Adrenal gland (tissue), 5 donors: Measurements from ENCODE around the gene MEAF6.

Source experiments
- CTCF ChIP-seq, 6 experiments: fragments of 450-650 bp in 4 of 6; fragments of 200-600 bp in 2 of 6; sonication (generic) in 1 of 6; IDR thresholded peaks; 1 replicate in 5 of 6; 2 replicates in 1 of 6; pipeline versions ENCODE4 v1.5.1 to v1.8.0; 2016 to 2021; ENCODE audit warnings: antibody characterized with exemption in 6 of 6, mild to moderate bottlenecking in 2 of 6, moderate library complexity in 1 of 6
- POLR2A ChIP-seq, 2 donors: fragments of 450-650 bp; IDR thresholded peaks; one replicate each; pipeline ENCODE4 v1.6.1; 2017; ENCODE audit warnings: antibody characterized with exemption in 2 of 2, mild to moderate bottlenecking in 2 of 2, moderate library complexity in 1 of 2
- donor health status: DM: no; HTN: no; CAD: no.

- TF ChIP-seq CTCF (IDR thresholded peaks at IDR 0.05): no peak
- TF ChIP-seq POLR2A (IDR thresholded peaks at IDR 0.05): no peak
Observed at GRCh38 chr1:37515185-37516034, 844 bp upstream of the MEAF6 start.
